HepG2 (cell line): ENCODE data around the gene TP73. TPM values are rescaled to one million over a fixed set of nuclear protein-coding genes. Genes with fewer than 3 reads are reported as not detected.

ENCODE experiments used
- ARHGAP35 ChIP-seq: sonication (generic); formaldehyde crosslinking; IDR thresholded peaks from 2 replicates; pipeline ENCODE4 v1.9.0; 2022; ENCODE audit warnings: mild to moderate bottlenecking, inconsistent platforms, moderate library complexity, missing genetic modification reagents, borderline replicate concordance
- ATF3 ChIP-seq: sonication (generic); formaldehyde crosslinking; IDR thresholded peaks from 2 replicates; pipeline ENCODE4 v1.4.0; 2020; ENCODE audit warnings: missing genetic modification reagents
- BCL6 ChIP-seq: IDR thresholded peaks from 2 replicates; pipeline ENCODE4 v1.6.1; 2016; ENCODE audit warnings: missing genetic modification reagents, missing compliant biosample characterization
- E2F1 ChIP-seq: sonication (generic); formaldehyde crosslinking; IDR thresholded peaks from 2 replicates; pipeline ENCODE4 v1.5.0; 2020; ENCODE audit warnings: missing genetic modification reagents
- KDM2A ChIP-seq: sonication (generic); formaldehyde crosslinking; IDR thresholded peaks from 2 replicates; pipeline ENCODE4 v1.4.0; 2020; ENCODE audit warnings: low read depth, missing genetic modification reagents, borderline replicate concordance
- KDM3A ChIP-seq: IDR thresholded peaks from 2 replicates; pipeline ENCODE4 v1.6.1; 2018; ENCODE audit warnings: low read depth, missing compliant biosample characterization
- MYPOP ChIP-seq: sonication (generic); formaldehyde crosslinking; IDR thresholded peaks from 2 replicates; pipeline ENCODE4 v1.8.1; 2023; ENCODE audit warnings: mild to moderate bottlenecking, moderate library complexity, missing genetic modification reagents
- SSRP1 ChIP-seq: IDR thresholded peaks from 2 replicates; pipeline ENCODE4 v1.6.1; 2016; ENCODE audit warnings: control low read depth
- ZBTB38 ChIP-seq: sonication (generic); formaldehyde crosslinking; IDR thresholded peaks from 2 replicates; pipeline ENCODE4 v1.5.1; 2020; ENCODE audit warnings: mild to moderate bottlenecking, missing genetic modification reagents
- ZBTB4 ChIP-seq: sonication (generic); formaldehyde crosslinking; IDR thresholded peaks from 2 replicates; pipeline ENCODE4 v1.4.0; 2020; ENCODE audit warnings: missing genetic modification reagents, mild to moderate bottlenecking, borderline replicate concordance
- ZMYM3 ChIP-seq: sonication (generic); formaldehyde crosslinking; IDR thresholded peaks from 2 replicates; pipeline ENCODE4 v1.5.1; 2020; ENCODE audit warnings: mild to moderate bottlenecking, missing genetic modification reagents
- ZNF142 ChIP-seq: sonication (generic); formaldehyde crosslinking; IDR thresholded peaks from 2 replicates; pipeline ENCODE4 v1.4.0; 2020; ENCODE audit warnings: missing genetic modification reagents
- ZNF512B ChIP-seq: sonication (generic); formaldehyde crosslinking; IDR thresholded peaks from 2 replicates; pipeline ENCODE4 v1.5.1; 2020; ENCODE audit warnings: missing genetic modification reagents, mild to moderate bottlenecking, borderline replicate concordance
- polyA plus RNA-seq, 8 experiments: library from polyadenylated mRNA; depleted of rRNA in 3 of 8; stranded (reverse) in 7 of 8; unstranded in 1 of 8; fragments of >200 nt; fragmentation: Illumina TruSeq in 4 of 8; extraction: Trizol in 4 of 8; gene quantifications; 2 replicates each; pipeline versions ENCODE4 v1.2.1 to v1.2.3, GENCODE V29; 2011 to 2016; ENCODE audit warnings: low read depth in 4 of 8, missing spikeins in 1 of 8, mixed read lengths in 1 of 8; ENCODE audit not compliant: insufficient read depth in 1 of 8
- total RNA-seq, 5 experiments: library from RNA; depleted of rRNA; stranded (reverse); fragments of >200 nt; fragmentation: Illumina TruSeq; extraction: Trizol; gene quantifications; 2 replicates each; pipeline ENCODE4 v1.2.3, GENCODE V29; 2016; ENCODE audit warnings: low read depth in 1 of 5

Gene TP73
- total and polyA plus RNA-seq, 2 of the 13 experiments (the other 11 are each of a cell fraction or from before 2014, with no cell fraction given), result 0.49 to 1.1 TPM

- TF ChIP-seq E2F1 (CRISPR knock-in tag) (no peak), MYPOP (CRISPR knock-in tag) (no peak), ZBTB4 (CRISPR knock-in tag) (no peak), BCL6 (no peak), ATF3 (CRISPR knock-in tag) (no peak), ZBTB38 (peak; percentile 82; the same call in 1 of the 2 replicates), ZNF512B (CRISPR knock-in tag) (0 out of 2 replicates have a peak, but pooled peaks have one; percentile 16), ZNF142 (CRISPR knock-in tag) (no peak), ARHGAP35 (CRISPR knock-in tag) (no peak), ZMYM3 (CRISPR knock-in tag) (no peak), KDM2A (CRISPR knock-in tag) (no peak; the same call in 1 of the 2 replicates), SSRP1 (CRISPR knock-in tag) (peak; percentile 40; the same call in 1 of the 2 replicates), KDM3A (CRISPR knock-in tag) (no peak)
Observed at GRCh38 chr1:3779265-3779911, 127.1 kb downstream of the TP73 start (continued).
